Neural progenitor cell (in vitro differentiated cells): Measurements from ENCODE around the gene MPP7. TPM values are rescaled to one million over a fixed set of nuclear protein-coding genes. Genes with fewer than 3 reads are reported as not detected.

Source experiments
- DNase-seq: peaks from one replicate; pipeline ENCODE4 v3.0.0-alpha.2; 2016; ENCODE audit warnings: low spot score
- H2AFZ ChIP-seq: fragments of 200-600 bp; sonication (generic); replicated peaks from 2 replicates; pipeline ENCODE4 v1.6.1; 2016; ENCODE audit warnings: antibody characterized with exemption
- H3F3A ChIP-seq: fragments of 200-600 bp; sonication (generic); 2 replicates; pipeline ENCODE4 v1.6.1; 2016; ENCODE audit warnings: antibody characterized with exemption, low read depth
- H3K27ac ChIP-seq: fragments of 200-600 bp; sonication (generic); 2 replicates; pipeline ENCODE4 v1.5.1; 2016; ENCODE audit warnings: mild to moderate bottlenecking
- H3K27me3 ChIP-seq: fragments of 200-600 bp; sonication (generic); 2 replicates; pipeline ENCODE4 v1.6.1; 2016; ENCODE audit warnings: mild to moderate bottlenecking, moderate library complexity
- H3K36me3 ChIP-seq: fragments of 200-600 bp; sonication (generic); 2 replicates; pipeline ENCODE4 v1.5.1; 2016
- H3K4me1 ChIP-seq: fragments of 200-600 bp; sonication (generic); 2 replicates; pipeline ENCODE4 v1.6.1; 2016; ENCODE audit warnings: mixed run types
- H3K4me2 ChIP-seq: fragments of 200-600 bp; sonication (generic); 2 replicates; pipeline ENCODE4 v1.6.1; 2016
- H3K4me3 ChIP-seq: fragments of 200-600 bp; sonication (generic); 2 replicates; pipeline ENCODE4 v1.5.1; 2016
- H3K79me2 ChIP-seq: fragments of 200-600 bp; sonication (generic); 2 replicates; pipeline ENCODE4 v1.6.1; 2016; ENCODE audit warnings: low read depth
- H3K9ac ChIP-seq: fragments of 200-600 bp; sonication (generic); 2 replicates; pipeline ENCODE4 v1.6.1; 2016
- H3K9me3 ChIP-seq: fragments of 200-600 bp; sonication (generic); 2 replicates; pipeline ENCODE4 v1.5.1; 2016; ENCODE audit warnings: low read depth
- H4K20me1 ChIP-seq: fragments of 200-600 bp; sonication (generic); 2 replicates; pipeline ENCODE4 v1.6.1; 2016; ENCODE audit warnings: low read depth
- H3K27ac Mint-ChIP-seq: 3 replicates; pipeline ENCODE4 v1.8.0; 2021; ENCODE audit warnings: mixed read lengths
- H3K27me3 Mint-ChIP-seq: 2 replicates; pipeline ENCODE4 v1.8.0; 2022; ENCODE audit warnings: low read depth, mild to moderate bottlenecking, inconsistent platforms, moderate library complexity, mixed read lengths; ENCODE audit not compliant: insufficient read depth
- H3K36me3 Mint-ChIP-seq: 3 replicates; pipeline ENCODE4 v1.8.0; 2021; ENCODE audit warnings: mixed read lengths
- H3K4me1 Mint-ChIP-seq: 3 replicates; pipeline ENCODE4 v1.8.0; 2021; ENCODE audit warnings: mixed read lengths
- H3K4me3 Mint-ChIP-seq: 3 replicates; pipeline ENCODE4 v1.8.0; 2021; ENCODE audit warnings: mild to moderate bottlenecking, moderate library complexity, mixed read lengths
- H3K9me3 Mint-ChIP-seq: 3 replicates; pipeline ENCODE4 v1.8.0; 2020; ENCODE audit warnings: mixed read lengths
- CTCF ChIP-seq: fragments of 200-600 bp; sonication (generic); IDR thresholded peaks from 2 replicates; pipeline ENCODE4 v1.5.1; 2017; ENCODE audit warnings: antibody characterized with exemption, mild to moderate bottlenecking
- EZH2 ChIP-seq: fragments of 200-600 bp; sonication (generic); IDR thresholded peaks from 2 replicates; pipeline ENCODE4 v1.6.1; 2017; ENCODE audit warnings: antibody characterized with exemption, mild to moderate bottlenecking, moderate library complexity
- EZH2phosphoT487 ChIP-seq: fragments of 200-600 bp; sonication (generic); IDR thresholded peaks from 2 replicates; pipeline ENCODE4 v1.6.1; 2017; ENCODE audit warnings: antibody characterized with exemption
- total RNA-seq: library from RNA; depleted of rRNA; stranded (reverse); fragments of >200 nt; gene quantifications from 2 replicates; pipeline ENCODE4 v1.2.3, GENCODE V29; 2015; ENCODE audit warnings: low replicate concordance

MPP7 gene
- total RNA-seq, 1 donor from 2014 or later: 8.5 TPM

- H3K9ac ChIP-seq: no peak overlapping the region
- H3K27me3 ChIP-seq: no peaks in the 10 kb centered on the region
- DNase-seq: no peak
- Mint-ChIP-seq H3K27me3 (no peaks in the 10 kb centered on the region), H3K4me3 (no peak overlapping the region), H3K27ac (no peak overlapping the region), H3K36me3 (no peaks in the 10 kb centered on the region), H3K9me3 (no peaks in the 10 kb centered on the region), H3K4me1 (peaks cover 8% of the 10 kb centered on the region)
- no peaks in the 10 kb centered on the region for H4K20me1 ChIP-seq
- no peaks in the 10 kb centered on the region for H3K9me3 ChIP-seq
- H3K79me2 ChIP-seq: no peaks in the 10 kb centered on the region
- no peaks in the 10 kb centered on the region for H3F3A ChIP-seq
- no peaks in the 10 kb centered on the region for H3K36me3 ChIP-seq
- H3K4me2 ChIP-seq: no peak overlapping the region
- TF ChIP-seq CTCF (no peak), EZH2 (no peak), EZH2phosphoT487 (no peak)
- H2AFZ ChIP-seq: no peak overlapping the region
- no peak overlapping the region for H3K27ac ChIP-seq
- no peak overlapping the region for H3K4me3 ChIP-seq
- H3K4me1 ChIP-seq: no peaks in the 10 kb centered on the region
These were observed 28.2 kb upstream of the MPP7 start for GRCh38 chr10:28331066-28331465.

GRCh38 chr10:28328346-28328745 is 25.5 kb upstream of the MPP7 start:
- Mint-ChIP-seq H3K27ac (no peak overlapping the region), H3K4me1 (peaks cover 5% of the 10 kb centered on the region), H3K36me3 (no peaks in the 10 kb centered on the region), H3K9me3 (no peaks in the 10 kb centered on the region), H3K27me3 (no peaks in the 10 kb centered on the region), H3K4me3 (no peak overlapping the region)
- no peak for TF ChIP-seq CTCF
- TF ChIP-seq EZH2phosphoT487: no peak
- no peak for TF ChIP-seq EZH2
- Histone ChIP-seq H3K9me3 (no peaks in the 10 kb centered on the region), H3K79me2 (no peaks in the 10 kb centered on the region), H4K20me1 (no peaks in the 10 kb centered on the region), H3K9ac (no peak overlapping the region), H3F3A (no peaks in the 10 kb centered on the region), H3K27ac (no peak overlapping the region), H3K4me2 (no peak overlapping the region), H3K36me3 (no peaks in the 10 kb centered on the region), H3K4me1 (no peaks in the 10 kb centered on the region), H3K4me3 (no peak overlapping the region), H3K27me3 (no peaks in the 10 kb centered on the region), H2AFZ (no peak overlapping the region)
- DNase-seq: no peak

- no peaks in the 10 kb centered on the region for H3K9me3 ChIP-seq
- DNase-seq: no peak
- H3F3A ChIP-seq: no peaks in the 10 kb centered on the region
- no peaks in the 10 kb centered on the region for H3K79me2 ChIP-seq
- H3K4me3 ChIP-seq: no peak overlapping the region
- no peak overlapping the region for H3K9ac ChIP-seq
- H3K36me3 ChIP-seq: no peaks in the 10 kb centered on the region
- no peaks in the 10 kb centered on the region for H4K20me1 ChIP-seq
- Mint-ChIP-seq H3K4me3 (no peak overlapping the region), H3K27ac (no peak overlapping the region), H3K27me3 (no peaks in the 10 kb centered on the region), H3K9me3 (no peaks in the 10 kb centered on the region), H3K4me1 (peaks cover 5% of the 10 kb centered on the region), H3K36me3 (no peaks in the 10 kb centered on the region)
- H3K27ac ChIP-seq: no peak overlapping the region
- H2AFZ ChIP-seq: peak overlapping the region; percentile 50
- H3K4me1 ChIP-seq: no peaks in the 10 kb centered on the region
- no peaks in the 10 kb centered on the region for H3K27me3 ChIP-seq
- TF ChIP-seq EZH2phosphoT487 (no peak), EZH2 (no peak), CTCF (no peak)
- no peak overlapping the region for H3K4me2 ChIP-seq
These were observed 24.6 kb upstream of the MPP7 start for GRCh38 chr10:28327491-28327880.
